Astrocyte (in vitro differentiated cells and primary cell): ENCODE results near the gene SLC12A8. TPM values are rescaled to one million over a fixed set of nuclear protein-coding genes. Genes with fewer than 3 reads are reported as not detected.

Experiments
- DNase-seq: peaks from one replicate; pipeline ENCODE4 v3.0.0-alpha.2; 2010; ENCODE audit warnings: low read depth
- FAIRE-seq: peaks from 2 replicates; lab custom pipeline; 2011; peaks lifted over from hg19 to GRCh38; lab: Jason Lieb, UNC
- H2AFZ ChIP-seq: 2 replicates; pipeline ENCODE4 v1.6.0; 2012; ENCODE audit warnings: low read depth, low read length, inconsistent platforms
- H3K27ac ChIP-seq: 2 replicates; pipeline ENCODE4 v1.5.1; 2011; ENCODE audit warnings: low read depth, low read length, inconsistent platforms
- H3K27me3 ChIP-seq: 2 replicates; pipeline ENCODE4 v1.6.0; 2011; ENCODE audit warnings: low read length, inconsistent platforms; ENCODE audit not compliant: insufficient read depth
- H3K36me3 ChIP-seq: 2 replicates; pipeline ENCODE4 v1.5.1; 2011; ENCODE audit warnings: low read length, inconsistent platforms; ENCODE audit not compliant: insufficient read depth
- H3K4me1 ChIP-seq: 2 replicates; pipeline ENCODE4 v1.5.1; 2011; ENCODE audit warnings: low read length, inconsistent platforms; ENCODE audit not compliant: insufficient read depth
- H3K4me2 ChIP-seq: 2 replicates; pipeline ENCODE4 v1.6.0; 2012; ENCODE audit warnings: low read length, inconsistent platforms
- H3K4me3 ChIP-seq: 2 replicates; pipeline ENCODE4 v1.5.1; 2011; ENCODE audit warnings: low read depth, mild to moderate bottlenecking, low read length, inconsistent platforms; ENCODE audit not compliant: insufficient read depth
- H3K79me2 ChIP-seq: 2 replicates; pipeline ENCODE4 v1.6.0; 2012; ENCODE audit warnings: mild to moderate bottlenecking, low read length, inconsistent platforms; ENCODE audit not compliant: insufficient read depth
- H3K9ac ChIP-seq: 2 replicates; pipeline ENCODE4 v1.6.0; 2012; ENCODE audit warnings: mild to moderate bottlenecking, low read length, inconsistent platforms
- H3K9me3 ChIP-seq: 2 replicates; pipeline ENCODE4 v1.5.1; 2012; ENCODE audit warnings: low read depth, mild to moderate bottlenecking, low read length, inconsistent platforms; ENCODE audit not compliant: insufficient read depth
- H4K20me1 ChIP-seq: 2 replicates; pipeline ENCODE4 v1.6.0; 2012; ENCODE audit warnings: low read length, inconsistent platforms; ENCODE audit not compliant: insufficient read depth
- H3K27ac Mint-ChIP-seq: one replicate; pipeline ENCODE4 v1.8.0; 2021; ENCODE audit warnings: mild to moderate bottlenecking, mixed read lengths; ENCODE audit not compliant: unreplicated experiment
- H3K27me3 Mint-ChIP-seq: one replicate; pipeline ENCODE4 v1.8.0; 2021; ENCODE audit warnings: low read depth, mixed read lengths; ENCODE audit not compliant: unreplicated experiment
- H3K36me3 Mint-ChIP-seq: one replicate; pipeline ENCODE4 v1.8.0; 2021; ENCODE audit warnings: low read depth, mixed read lengths; ENCODE audit not compliant: unreplicated experiment
- H3K4me1 Mint-ChIP-seq: one replicate; pipeline ENCODE4 v1.8.0; 2021; ENCODE audit warnings: low read depth, mixed read lengths; ENCODE audit not compliant: unreplicated experiment
- H3K4me3 Mint-ChIP-seq: one replicate; pipeline ENCODE4 v1.8.0; 2021; ENCODE audit warnings: mild to moderate bottlenecking, moderate library complexity, mixed read lengths; ENCODE audit not compliant: unreplicated experiment
- H3K9me3 Mint-ChIP-seq: one replicate; pipeline ENCODE4 v1.8.0; 2021; ENCODE audit warnings: mild to moderate bottlenecking, mixed read lengths; ENCODE audit not compliant: unreplicated experiment
- EZH2 ChIP-seq: IDR thresholded peaks from 2 replicates; pipeline ENCODE4 v1.6.1; 2012; ENCODE audit warnings: mild to moderate bottlenecking, low read length, inconsistent platforms; ENCODE audit not compliant: insufficient read depth
- total RNA-seq: library from RNA; stranded (reverse); gene quantifications from 2 replicates; pipeline ENCODE4 v1.2.1, GENCODE V29; 2021
- TF ChIP-seq, protein P1 (sequence below): IDR thresholded peaks from 2 replicates; pipeline ENCODE4 v1.5.1; 2011; ENCODE audit warnings: low read depth, mild to moderate bottlenecking, inconsistent platforms, low read length, moderate library complexity; ENCODE audit not compliant: insufficient read depth

SLC12A8 gene
- total RNA-seq, 1 donor from 2014 or later: 4.2 TPM

DNA sequence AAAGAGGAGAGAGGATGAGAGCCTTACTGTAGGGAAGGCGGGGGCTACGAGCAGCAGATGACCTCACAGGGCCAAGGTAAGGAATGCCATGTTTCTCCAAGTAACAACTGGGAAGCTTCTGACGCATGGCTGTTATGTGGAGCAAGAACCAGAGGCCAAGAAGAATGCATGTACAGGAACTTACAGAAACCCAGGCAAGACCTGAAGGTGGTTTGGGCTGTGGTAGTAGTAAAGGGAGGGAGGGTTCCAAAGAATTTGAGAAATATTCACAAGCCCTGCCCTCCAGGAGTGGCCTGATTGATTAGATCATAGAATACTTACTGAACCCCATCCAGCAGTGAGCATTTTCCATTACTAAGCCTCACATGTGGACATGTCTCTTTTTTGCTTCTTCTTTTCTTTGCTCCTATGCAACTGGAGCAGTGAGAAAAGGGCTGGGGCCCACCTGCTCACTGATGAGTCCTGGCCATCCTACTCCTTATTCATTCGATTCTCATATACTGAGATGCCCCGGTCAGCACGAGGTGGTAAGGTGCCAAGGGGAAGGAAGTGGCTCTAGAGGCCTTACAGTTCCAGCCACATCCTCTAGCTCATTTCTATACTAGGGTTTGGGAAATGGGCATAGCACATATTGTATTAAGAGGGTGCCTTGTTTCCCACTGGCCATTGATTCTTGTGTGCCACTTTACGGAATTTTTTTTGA lies 8.3 kb upstream of the SLC12A8 start:
- H3K4me1 ChIP-seq: no peaks in the 10 kb centered on the region
- Mint-ChIP-seq H3K4me3 (no peak overlapping the region), H3K27ac (no peak overlapping the region), H3K4me1 (peaks cover 5% of the 10 kb centered on the region), H3K27me3 (no peaks in the 10 kb centered on the region), H3K36me3 (peaks cover 2% of the 10 kb centered on the region), H3K9me3 (no peaks in the 10 kb centered on the region)
- no peak overlapping the region for H2AFZ ChIP-seq
- H3K4me2 ChIP-seq: no peak overlapping the region
- DNase-seq: peak; percentile 38
- H3K27ac ChIP-seq: no peak overlapping the region
- H3K79me2 ChIP-seq: no peaks in the 10 kb centered on the region
- H3K9me3 ChIP-seq: no peaks in the 10 kb centered on the region
- H4K20me1 ChIP-seq: no peaks in the 10 kb centered on the region
- no peaks in the 10 kb centered on the region for H3K27me3 ChIP-seq
- no peaks in the 10 kb centered on the region for H3K36me3 ChIP-seq
- TF ChIP-seq, protein P1, sequence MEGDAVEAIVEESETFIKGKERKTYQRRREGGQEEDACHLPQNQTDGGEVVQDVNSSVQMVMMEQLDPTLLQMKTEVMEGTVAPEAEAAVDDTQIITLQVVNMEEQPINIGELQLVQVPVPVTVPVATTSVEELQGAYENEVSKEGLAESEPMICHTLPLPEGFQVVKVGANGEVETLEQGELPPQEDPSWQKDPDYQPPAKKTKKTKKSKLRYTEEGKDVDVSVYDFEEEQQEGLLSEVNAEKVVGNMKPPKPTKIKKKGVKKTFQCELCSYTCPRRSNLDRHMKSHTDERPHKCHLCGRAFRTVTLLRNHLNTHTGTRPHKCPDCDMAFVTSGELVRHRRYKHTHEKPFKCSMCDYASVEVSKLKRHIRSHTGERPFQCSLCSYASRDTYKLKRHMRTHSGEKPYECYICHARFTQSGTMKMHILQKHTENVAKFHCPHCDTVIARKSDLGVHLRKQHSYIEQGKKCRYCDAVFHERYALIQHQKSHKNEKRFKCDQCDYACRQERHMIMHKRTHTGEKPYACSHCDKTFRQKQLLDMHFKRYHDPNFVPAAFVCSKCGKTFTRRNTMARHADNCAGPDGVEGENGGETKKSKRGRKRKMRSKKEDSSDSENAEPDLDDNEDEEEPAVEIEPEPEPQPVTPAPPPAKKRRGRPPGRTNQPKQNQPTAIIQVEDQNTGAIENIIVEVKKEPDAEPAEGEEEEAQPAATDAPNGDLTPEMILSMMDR: no peak
- TF ChIP-seq EZH2: no peak
- H3K4me3 ChIP-seq: no peak overlapping the region
- no peak for FAIRE-seq
- no peak overlapping the region for H3K9ac ChIP-seq

DNA sequence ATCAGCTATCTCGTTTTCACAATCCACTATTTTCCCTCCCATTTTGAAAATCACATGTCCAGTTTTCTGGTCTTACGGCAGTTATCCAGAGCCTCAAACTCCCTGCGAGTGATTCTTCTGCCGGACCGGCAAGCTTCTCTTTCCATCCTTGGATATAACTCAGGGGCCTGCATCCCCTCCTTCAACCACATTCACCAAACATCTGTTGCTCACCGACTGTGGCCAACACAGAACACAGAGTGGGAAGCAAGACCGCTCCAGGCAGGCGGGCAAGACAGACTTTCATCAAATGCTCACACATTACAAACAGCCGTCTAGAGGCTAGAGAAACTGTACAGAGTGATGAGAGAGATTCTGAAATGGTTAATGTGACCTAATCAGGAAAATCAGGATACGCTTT lies 7.6 kb upstream of the SLC12A8 start:
- no peak for DNase-seq
- H3K4me1 Mint-ChIP-seq: peaks cover 5% of the 10 kb centered on the region
- Histone ChIP-seq H3K4me1 (no peaks in the 10 kb centered on the region), H2AFZ (no peak overlapping the region), H3K27me3 (no peaks in the 10 kb centered on the region), H3K9me3 (no peaks in the 10 kb centered on the region), H4K20me1 (no peaks in the 10 kb centered on the region), H3K4me3 (no peak overlapping the region), H3K9ac (no peak overlapping the region), H3K4me2 (no peak overlapping the region), H3K27ac (no peak overlapping the region), H3K79me2 (no peaks in the 10 kb centered on the region), H3K36me3 (no peaks in the 10 kb centered on the region)
- FAIRE-seq: no peak
- H3K36me3 Mint-ChIP-seq: peaks cover 2% of the 10 kb centered on the region
- TF ChIP-seq, protein P1: no peak
- no peak for TF ChIP-seq EZH2
- H3K4me3 Mint-ChIP-seq: no peak overlapping the region
- H3K27me3 Mint-ChIP-seq: no peaks in the 10 kb centered on the region
- H3K9me3 Mint-ChIP-seq: no peaks in the 10 kb centered on the region
- no peak overlapping the region for H3K27ac Mint-ChIP-seq

DNA sequence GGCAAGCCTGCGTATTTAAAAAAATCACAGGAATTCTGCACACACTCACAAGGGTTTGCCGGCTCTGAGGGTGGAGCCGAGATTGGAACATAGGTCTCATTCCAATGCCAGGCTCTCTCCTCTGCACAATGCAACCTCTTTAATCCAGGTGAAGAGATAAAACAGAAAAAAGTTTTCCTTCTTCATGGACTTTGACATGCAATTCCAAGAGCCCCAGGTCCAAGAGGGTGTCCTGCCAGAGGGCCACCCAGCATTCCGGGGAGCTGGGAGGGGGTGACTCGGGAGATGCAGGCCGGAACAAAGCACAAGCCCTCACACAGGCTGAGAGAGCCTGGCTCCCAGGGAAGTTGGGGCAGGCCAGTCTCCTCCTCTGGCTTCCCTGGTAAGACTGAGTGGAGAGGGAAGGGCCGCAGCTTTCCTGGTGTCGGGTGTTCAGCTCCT lies 6.7 kb upstream of the SLC12A8 start:
- H3K9me3 Mint-ChIP-seq: no peaks in the 10 kb centered on the region

More for the DNA sequence above, 6.7 kb upstream of the SLC12A8 start:
- Histone ChIP-seq H3K9me3 (no peaks in the 10 kb centered on the region), H3K4me1 (peaks cover 6% of the 10 kb centered on the region), H2AFZ (no peak overlapping the region), H3K27ac (no peak overlapping the region), H3K4me2 (no peak overlapping the region), H3K4me3 (no peak overlapping the region), H4K20me1 (no peaks in the 10 kb centered on the region), H3K9ac (no peak overlapping the region), H3K79me2 (no peaks in the 10 kb centered on the region), H3K36me3 (no peaks in the 10 kb centered on the region), H3K27me3 (no peaks in the 10 kb centered on the region)
- Mint-ChIP-seq H3K4me3 (no peak overlapping the region), H3K27ac (no peak overlapping the region), H3K27me3 (no peaks in the 10 kb centered on the region), H3K36me3 (peaks cover under 1% of the 10 kb centered on the region), H3K4me1 (peaks cover 5% of the 10 kb centered on the region)
- no peak for DNase-seq
- no peak for TF ChIP-seq EZH2
- TF ChIP-seq, protein P1: no peak
- FAIRE-seq: no peak
